Left lung (tissue), 10 donors: ENCODE measurements around the gene WASL. TPM values are rescaled to one million over a fixed set of nuclear protein-coding genes. Genes with fewer than 3 reads are reported as not detected.

Experiments used
- ATAC-seq: fragments of 200-7000 bp; cut with Tn5 transposase; one replicate; pipeline ENCODE4 v1.9.1; 2020; ENCODE audit warnings: moderate library complexity
- DNase-seq, 4 donors: peaks; one replicate each; pipeline ENCODE4 v3.0.0-alpha.2; 2013 to 2020
- H3K27ac ChIP-seq, 2 donors: fragments of 200-600 bp; sonication (generic) in 1 of 2; one replicate each; pipeline versions ENCODE4 v1.5.0 to v1.8.0; 2020 to 2021
- H3K27me3 ChIP-seq, 2 donors: fragments of 200-600 bp; sonication (generic) in 1 of 2; one replicate each; pipeline versions ENCODE4 v1.5.0 to v1.8.0; 2020 to 2021
- H3K36me3 ChIP-seq, 2 donors: fragments of 200-600 bp; sonication (generic) in 1 of 2; one replicate each; pipeline versions ENCODE4 v1.5.0 to v1.8.0; 2020 to 2021
- H3K4me1 ChIP-seq, 2 donors: fragments of 200-600 bp; one replicate each; pipeline ENCODE4 v1.8.0; 2021
- H3K4me3 ChIP-seq, 2 donors: fragments of 200-600 bp; sonication (generic) in 1 of 2; one replicate each; pipeline versions ENCODE4 v1.5.0 to v1.8.0; 2020 to 2021; ENCODE audit warnings: mild to moderate bottlenecking in 1 of 2
- H3K9me3 ChIP-seq, 2 donors: fragments of 200-600 bp; sonication (generic) in 1 of 2; one replicate each; pipeline versions ENCODE4 v1.5.0 to v1.8.0; 2020 to 2021
- CTCF ChIP-seq, 2 donors: fragments of 200-600 bp; sonication (generic) in 1 of 2; IDR thresholded peaks; one replicate each; pipeline versions ENCODE4 v1.5.0 to v1.8.0; 2021; ENCODE audit warnings: antibody characterized with exemption in 2 of 2
- intact Hi-C, 2 donors: fragments of 100-400 bp; cut with DNase I; formaldehyde crosslinking; loops; one replicate each; pipeline versions ENCODE4 v1.11.2 to v1.14.2; 2022
- polyA plus RNA-seq, 6 donors: library from polyadenylated mRNA; unstranded; fragments of 120-200 nt; gene quantifications; one replicate each; pipeline ENCODE4 v1.2.1, GENCODE V29; 2013; ENCODE audit not compliant: insufficient read length in 6 of 6
- total RNA-seq, 2 donors: library from RNA; stranded (reverse); fragmentation: NEBNext Ultra II Directional; extraction: Animal tissue kit (Norgen Biotek cat#: 25700); gene quantifications; one replicate each; pipeline ENCODE4 v1.2.1, GENCODE V29; 2021
- donor health status: DM: no; HTN: yes; CAD: no.
- donor health status: DM: no; HTN: no; CAD: no.

Gene WASL
- total and polyA plus RNA-seq, 8 donors, result 30.4 to 54.5 (median 53.4) TPM

GRCh38 chr7:123746055-123746454 is 2.7 kb downstream of the WASL start:
- Histone ChIP-seq H3K36me3 (no peaks in the 10 kb centered on the region), H3K4me1 (peaks cover 24 to 51% of the 10 kb centered on the region in 2 donors), H3K27ac (peak overlapping the region in 1 of 2 donors; percentile 4), H3K4me3 (peak overlapping the region in 1 of 2 donors; percentile 77), H3K27me3 (no peaks in the 10 kb centered on the region), H3K9me3 (no peaks in the 10 kb centered on the region)
- no peak for DNase-seq
- no peak for TF ChIP-seq CTCF (IDR thresholded peaks at IDR 0.05)
- no peak for ATAC-seq
- intact Hi-C loops, result no loop called here

GRCh38 chr7:123745437-123745836 is 3.4 kb downstream of the WASL start:
- intact Hi-C loops, result no loop called here
- TF ChIP-seq CTCF (IDR thresholded peaks at IDR 0.05), result no peak
- Histone ChIP-seq H3K4me1 (peaks cover 24 to 48% of the 10 kb centered on the region in 2 donors), H3K9me3 (no peaks in the 10 kb centered on the region), H3K27me3 (no peaks in the 10 kb centered on the region), H3K27ac (no peak overlapping the region), H3K36me3 (no peaks in the 10 kb centered on the region), H3K4me3 (peak overlapping the region in 1 of 2 donors; percentile 77)
- ATAC-seq (no peak), DNase-seq (no peak)

GRCh38 chr7:123744416-123744815 is 4.4 kb downstream of the WASL start:
- TF ChIP-seq CTCF (IDR thresholded peaks at IDR 0.05), result no peak
- Histone ChIP-seq H3K27me3 (no peaks in the 10 kb centered on the region), H3K4me3 (no peak overlapping the region), H3K36me3 (no peaks in the 10 kb centered on the region), H3K27ac (no peak overlapping the region), H3K4me1 (peaks cover 18 to 40% of the 10 kb centered on the region in 2 donors), H3K9me3 (no peaks in the 10 kb centered on the region)
- ATAC-seq, result no peak
- intact Hi-C loops, result no loop called here
- no peak for DNase-seq

GRCh38 chr7:123741940-123742339 is 6.9 kb downstream of the WASL start:
- Histone ChIP-seq H3K9me3 (no peaks in the 10 kb centered on the region), H3K36me3 (no peaks in the 10 kb centered on the region), H3K27ac (no peak overlapping the region), H3K4me3 (no peak overlapping the region), H3K4me1 (peaks cover 12 to 29% of the 10 kb centered on the region in 2 donors), H3K27me3 (no peaks in the 10 kb centered on the region)
- DNase-seq (no peak), ATAC-seq (no peak)
- TF ChIP-seq CTCF (IDR thresholded peaks at IDR 0.05), result no peak
- intact Hi-C loops, result no loop called here

- DNase-seq, result no peak
- intact Hi-C loops, result no loop called here
These were observed 10.0 kb downstream of the WASL start for GRCh38 chr7:123738808-123739207.

More at GRCh38 chr7:123738808-123739207, 10.0 kb downstream of the WASL start:
- Histone ChIP-seq H3K4me3 (no peak overlapping the region), H3K9me3 (no peaks in the 10 kb centered on the region), H3K36me3 (no peaks in the 10 kb centered on the region), H3K27ac (no peak overlapping the region), H3K27me3 (no peaks in the 10 kb centered on the region), H3K4me1 (peaks cover 0 to 8% of the 10 kb centered on the region in 2 donors)
- no peak for ATAC-seq
- no peak for TF ChIP-seq CTCF (IDR thresholded peaks at IDR 0.05)
